Amniotic epithelial cell (primary cell): Measurements from ENCODE around the gene ARHGAP28.
"Not testable (repeated sequence)": the region's sequence is repeated elsewhere in the genome, so short reads cannot be mapped to it uniquely, and the experiment has no call there.

ENCODE experiments used
- DNase-seq: peaks from one replicate; pipeline ENCODE4 v3.0.0-alpha.2; 2010; ENCODE audit warnings: low read depth

Gene ARHGAP28

GRCh38 chr18:6820314-6820713, 90.8 kb downstream of the ARHGAP28 start:
- DNase-seq: no peak

- no peak for DNase-seq
These were observed 91.8 kb downstream of the ARHGAP28 start for GRCh38 chr18:6821356-6821755.

GRCh38 chr18:6827161-6827560, 97.6 kb downstream of the ARHGAP28 start:
- not testable (repeated sequence) for DNase-seq

GRCh38 chr18:6827566-6827965, 98.0 kb downstream of the ARHGAP28 start:
- not testable (repeated sequence) for DNase-seq

- peak; percentile 21 for DNase-seq
These were observed 101.4 kb downstream of the ARHGAP28 start for GRCh38 chr18:6830916-6831315.

- DNase-seq: peak; percentile 60
These were observed 105.8 kb downstream of the ARHGAP28 start for GRCh38 chr18:6835345-6835744.

- DNase-seq: no peak
These were observed 106.8 kb downstream of the ARHGAP28 start for GRCh38 chr18:6836331-6836730.

DNA sequence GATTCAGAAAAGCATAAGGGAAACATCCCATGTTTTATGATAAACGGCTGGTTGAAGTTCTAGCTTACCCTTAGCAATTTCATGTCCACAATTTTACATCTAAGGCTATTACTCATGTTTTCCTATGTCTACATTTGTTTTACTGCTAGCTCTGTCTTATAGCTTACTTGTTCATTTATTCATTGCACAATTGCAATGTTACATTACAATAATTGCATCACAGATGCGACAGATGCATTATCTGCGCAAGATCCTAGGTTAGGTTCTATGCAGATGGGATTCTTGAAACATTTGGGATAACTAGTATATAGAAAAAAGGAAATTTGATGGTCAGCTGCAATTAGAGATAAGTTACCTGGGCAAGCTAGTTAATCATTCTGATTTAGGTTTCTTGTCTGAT, 108.4 kb downstream of the ARHGAP28 start:
- no peak for DNase-seq

- DNase-seq: no peak
These were observed 112.6 kb downstream of the ARHGAP28 start for GRCh38 chr18:6842081-6842480.

- DNase-seq: no peak
These were observed 113.8 kb downstream of the ARHGAP28 start for GRCh38 chr18:6843308-6843707.

DNA sequence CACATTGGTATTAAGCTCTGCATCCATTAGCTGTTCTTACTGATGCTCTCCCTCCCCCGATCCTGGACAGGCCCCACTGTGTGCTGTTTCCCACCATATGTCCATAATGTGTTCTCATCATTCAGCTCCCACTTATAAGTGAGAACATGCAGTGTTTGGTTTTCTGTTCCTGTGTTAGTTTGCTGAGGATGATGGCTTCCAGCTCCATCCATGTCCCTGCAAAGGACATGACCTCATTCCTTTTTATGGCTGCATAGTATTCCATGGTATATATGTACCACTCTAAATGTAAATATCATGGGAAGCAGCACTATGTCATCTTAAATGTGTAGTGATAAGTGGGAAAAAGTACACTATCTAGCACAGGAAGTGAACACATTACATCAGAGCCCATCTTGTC, 116.0 kb downstream of the ARHGAP28 start:
- DNase-seq: not testable (repeated sequence)

DNA sequence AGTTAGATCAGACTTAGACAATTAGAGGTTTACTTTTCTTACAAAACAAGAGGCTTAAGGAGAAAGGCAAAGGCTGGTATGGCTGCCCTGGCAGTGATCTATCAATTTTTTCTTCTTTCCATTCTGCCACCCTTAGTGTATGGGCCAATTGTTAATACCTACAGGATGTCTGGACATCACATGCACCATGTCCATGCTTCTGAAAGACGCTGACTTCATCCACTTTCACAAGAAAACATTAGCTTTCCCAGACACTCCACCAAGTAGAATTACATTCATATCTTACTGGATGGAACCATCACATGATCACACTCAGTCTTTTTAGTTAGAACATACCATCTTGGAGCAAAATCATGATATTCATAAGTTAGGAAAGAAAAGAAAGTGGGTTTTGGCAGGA, 120.9 kb downstream of the ARHGAP28 start:
- no peak for DNase-seq

DNA sequence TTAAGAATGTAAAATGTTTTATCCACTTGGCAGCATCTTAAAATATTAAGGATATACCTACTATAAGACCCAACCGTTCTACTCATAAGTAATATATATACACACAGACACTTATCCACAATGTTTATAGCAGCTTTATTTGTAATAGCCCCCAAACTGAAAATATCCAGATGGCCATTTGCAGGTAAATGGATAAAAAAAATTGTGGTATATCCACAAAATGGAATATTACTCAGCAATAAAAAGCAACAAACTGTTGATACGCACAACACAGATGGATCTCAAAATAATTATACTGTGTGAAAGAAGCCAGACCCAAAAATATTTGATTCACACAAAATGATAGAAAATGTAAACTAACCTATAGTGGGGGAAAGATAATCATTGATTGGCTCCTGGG, 122.0 kb downstream of the ARHGAP28 start:
- DNase-seq: no peak

GRCh38 chr18:6854811-6855210, 125.3 kb downstream of the ARHGAP28 start:
- no peak for DNase-seq

DNA sequence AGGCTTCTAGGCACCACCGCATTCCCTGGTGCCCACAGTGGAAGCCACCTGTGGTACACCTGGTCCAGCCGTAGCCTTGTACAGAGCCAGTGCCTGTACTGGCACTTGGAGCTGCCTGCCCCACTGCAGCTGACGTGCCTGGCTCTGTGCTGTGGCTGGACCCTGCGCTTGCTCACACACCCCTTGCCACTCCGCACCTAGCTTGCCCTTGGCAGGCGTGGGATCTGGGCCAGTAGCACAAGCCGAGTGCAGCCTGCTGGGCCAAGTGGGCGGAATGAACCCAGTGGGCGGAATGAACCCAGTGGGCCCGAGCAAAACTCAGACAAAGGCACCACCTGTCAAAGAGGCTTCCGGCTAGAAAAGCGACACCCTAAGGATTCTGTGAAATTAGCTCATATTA, 126.3 kb downstream of the ARHGAP28 start:
- DNase-seq: no peak

DNA sequence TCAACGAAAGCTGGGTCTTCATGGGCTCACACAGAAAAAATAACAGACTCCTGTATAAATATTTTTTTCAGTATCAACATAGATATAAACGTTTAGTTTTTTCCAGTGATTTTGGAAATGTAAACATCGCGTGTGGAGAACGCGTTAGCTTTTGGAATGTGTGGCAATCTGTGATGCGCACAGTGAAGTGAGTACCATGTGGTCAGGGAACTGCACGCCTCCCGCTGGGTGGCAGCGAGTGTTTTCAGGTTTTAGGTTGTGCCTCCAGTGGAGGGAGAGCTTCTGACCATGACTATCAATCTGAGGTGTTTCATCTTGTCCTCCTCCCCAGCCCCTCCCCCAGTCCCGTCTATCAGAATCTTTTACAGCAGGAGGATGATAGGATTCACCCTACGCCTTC, 127.8 kb downstream of the ARHGAP28 start:
- peak; percentile 3 for DNase-seq

DNA sequence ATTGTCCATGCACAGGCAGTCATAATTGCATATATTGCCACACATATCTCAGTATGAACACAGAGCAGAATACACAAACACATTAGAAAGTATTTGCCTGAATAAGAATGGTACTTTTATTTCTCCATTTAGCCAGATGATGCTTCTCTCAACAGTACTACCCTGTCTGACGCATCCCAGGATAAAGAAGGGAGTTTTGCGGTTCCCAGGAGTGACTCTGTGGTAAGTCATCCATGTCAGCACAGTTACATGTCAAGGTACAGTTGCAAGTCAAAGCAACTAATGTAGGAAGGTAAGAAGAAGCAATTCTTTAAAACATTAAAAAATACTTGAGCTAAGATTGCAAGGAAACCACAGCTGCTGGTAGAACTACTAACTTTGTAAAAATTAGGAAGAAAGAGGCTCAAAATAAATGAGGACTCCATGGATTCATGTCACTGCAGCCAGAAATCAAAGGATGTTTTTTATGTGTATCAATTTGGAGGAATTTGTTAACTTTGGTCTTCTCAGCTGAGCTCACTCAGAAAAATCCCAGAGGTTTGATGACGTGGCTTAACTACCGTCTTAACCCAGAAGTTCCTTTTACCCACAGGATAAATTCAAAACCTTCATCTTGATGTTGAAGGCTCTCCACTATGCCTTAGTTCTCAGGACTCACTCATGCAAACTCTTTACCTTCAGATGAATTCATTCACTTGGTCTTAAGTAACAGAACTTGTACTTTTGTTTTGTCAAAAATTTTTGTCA, 130.3 kb downstream of the ARHGAP28 start:
- DNase-seq: peak; percentile 33

DNA sequence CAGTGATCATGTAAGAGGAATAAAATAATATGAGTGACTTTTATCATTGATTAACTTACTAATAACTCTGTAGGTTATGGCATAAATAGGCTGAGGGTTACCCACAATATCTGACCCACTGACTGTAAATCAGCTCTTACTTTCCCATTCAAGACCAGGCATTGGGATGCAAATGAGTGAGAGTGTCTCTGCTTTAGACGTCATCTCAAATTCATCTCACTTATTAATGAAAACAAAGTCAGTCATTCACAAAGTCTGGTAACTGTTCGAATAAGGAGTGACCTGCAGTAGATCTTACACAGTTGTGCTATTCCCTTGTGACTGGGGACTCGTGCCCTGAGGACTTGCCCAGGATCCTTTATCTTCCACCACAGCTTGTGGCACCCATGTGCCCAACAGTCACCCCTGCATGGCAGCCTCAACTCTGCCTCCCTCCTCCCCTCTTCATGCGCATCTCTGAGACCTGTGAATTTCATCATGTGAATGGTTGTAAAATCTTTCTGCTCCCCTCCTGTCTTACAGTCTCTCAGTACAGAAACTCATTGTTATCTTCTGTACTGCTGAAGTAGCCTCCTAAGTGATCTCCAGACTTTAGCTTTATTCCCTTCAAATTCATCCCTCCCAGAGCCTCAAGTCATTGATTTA, 131.4 kb downstream of the ARHGAP28 start:
- DNase-seq: no peak

DNA sequence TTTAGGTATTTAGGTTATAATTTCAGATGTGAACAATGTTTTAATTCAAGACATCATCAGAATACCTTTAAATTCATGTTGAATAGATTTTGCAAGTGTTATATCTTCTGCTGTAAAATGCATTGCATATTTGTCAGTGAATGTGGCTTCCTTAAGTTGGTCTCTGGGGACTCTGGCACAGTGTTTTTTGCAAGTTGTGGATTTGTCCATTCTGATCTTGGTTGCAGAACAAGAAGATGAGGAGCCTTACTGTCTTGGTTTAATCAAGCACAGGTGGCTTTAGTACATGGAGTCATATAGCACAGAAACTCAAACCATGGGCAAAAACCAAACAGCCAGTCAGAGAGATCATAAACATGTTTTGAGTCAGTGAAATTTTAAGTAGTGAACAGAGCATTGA, 135.7 kb downstream of the ARHGAP28 start:
- no peak for DNase-seq

DNA sequence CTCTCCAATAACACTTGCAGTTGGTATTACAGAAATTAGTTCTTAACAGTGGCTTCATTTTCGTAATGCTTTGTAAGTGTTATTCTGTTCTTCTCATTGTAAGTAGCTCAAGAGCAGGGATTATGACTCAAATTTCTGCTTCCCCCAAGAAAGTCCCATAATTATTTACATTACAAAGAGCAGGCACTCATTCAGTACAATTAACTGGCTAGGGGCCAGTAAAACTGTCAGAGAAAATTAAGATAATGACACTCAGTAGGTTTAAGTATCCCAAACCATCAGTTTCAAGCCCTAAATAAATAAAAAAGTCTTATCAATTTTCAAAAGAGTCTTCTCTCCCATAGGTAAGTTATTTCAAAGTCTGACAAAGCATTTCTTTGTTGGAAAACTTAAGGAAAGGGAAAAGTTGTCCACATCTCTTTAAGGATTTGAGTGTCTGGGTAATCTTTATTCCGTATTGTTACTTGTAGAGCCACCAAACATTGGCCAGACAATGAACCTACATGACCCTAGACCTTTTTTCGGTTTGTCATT, 137.1 kb downstream of the ARHGAP28 start:
- DNase-seq: no peak

- no peak for DNase-seq
These were observed 138.5 kb downstream of the ARHGAP28 start for GRCh38 chr18:6868033-6868432.

GRCh38 chr18:6871566-6871965, 142.1 kb downstream of the ARHGAP28 start:
- no peak for DNase-seq

DNA sequence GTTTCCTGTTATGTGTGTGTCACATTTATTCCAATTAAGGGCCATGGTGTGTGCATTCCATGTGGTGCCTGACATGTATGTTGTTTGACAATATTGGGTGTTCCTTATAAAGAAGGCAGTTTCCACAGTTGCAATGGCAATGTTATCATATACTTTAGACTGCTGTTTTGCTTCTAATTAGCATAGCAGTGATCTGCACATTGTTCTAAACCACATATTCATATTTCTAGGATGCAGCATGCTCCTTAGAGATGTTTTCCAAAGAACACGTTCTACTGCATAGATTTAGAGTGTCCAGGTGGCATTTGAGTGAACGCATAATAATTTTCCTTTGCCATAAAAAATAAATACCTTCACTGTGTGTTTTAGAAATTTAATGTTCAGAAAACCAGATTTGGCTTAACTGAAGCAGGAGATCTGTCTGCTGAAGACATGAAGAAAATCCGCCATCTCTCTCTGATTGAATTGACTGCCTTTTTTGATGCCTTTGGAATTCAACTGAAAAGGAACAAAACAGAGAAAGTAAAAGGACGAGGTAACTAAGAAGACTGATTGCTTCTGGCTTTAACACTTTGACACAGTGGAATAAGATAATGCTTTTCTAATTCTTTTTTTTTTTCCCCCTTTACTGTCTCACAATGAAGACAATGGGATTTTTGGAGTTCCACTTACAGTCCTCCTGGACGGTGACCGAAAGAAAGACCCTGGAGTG, 143.7 kb downstream of the ARHGAP28 start:
- DNase-seq: no peak
